Inflammatory macrophage treated with lipopolysaccharide for 1 hour (primary cell): ENCODE measurements around the gene TBCE.
"Not testable (repeated sequence)": the region's sequence is repeated elsewhere in the genome, so short reads cannot be mapped to it uniquely, and the experiment has no call there.

Experiments used
- DNase-seq, 2 donors: peaks; one replicate each; pipeline ENCODE4 v3.0.0-alpha.2; 2020 to 2022

The TBCE gene

DNA sequence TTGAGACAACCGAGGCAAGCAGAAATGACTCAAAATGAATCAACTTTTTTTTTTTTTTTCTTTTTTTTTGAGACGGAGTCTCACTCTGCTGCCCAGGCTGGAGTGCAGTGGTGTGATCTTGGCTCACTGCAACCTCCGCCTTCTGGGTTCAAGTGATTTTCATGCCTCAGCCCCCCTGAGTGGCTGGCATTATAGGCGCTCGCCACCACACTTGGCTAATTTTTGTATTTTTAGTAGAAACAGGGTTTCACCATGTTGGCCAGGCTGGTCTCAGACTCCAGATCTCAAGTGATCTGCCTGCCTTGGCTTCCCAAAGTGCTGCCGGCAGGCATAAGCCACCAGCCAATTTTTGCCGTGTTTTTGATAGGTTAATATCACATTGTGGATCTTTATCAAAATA is 90.6 kb downstream of the TBCE start:
- DNase-seq = not testable (repeated sequence)

- DNase-seq = peak; percentile 67 to 89
These were observed 93.5 kb downstream of the TBCE start for GRCh38 chr1:235460770-235461169.

DNA sequence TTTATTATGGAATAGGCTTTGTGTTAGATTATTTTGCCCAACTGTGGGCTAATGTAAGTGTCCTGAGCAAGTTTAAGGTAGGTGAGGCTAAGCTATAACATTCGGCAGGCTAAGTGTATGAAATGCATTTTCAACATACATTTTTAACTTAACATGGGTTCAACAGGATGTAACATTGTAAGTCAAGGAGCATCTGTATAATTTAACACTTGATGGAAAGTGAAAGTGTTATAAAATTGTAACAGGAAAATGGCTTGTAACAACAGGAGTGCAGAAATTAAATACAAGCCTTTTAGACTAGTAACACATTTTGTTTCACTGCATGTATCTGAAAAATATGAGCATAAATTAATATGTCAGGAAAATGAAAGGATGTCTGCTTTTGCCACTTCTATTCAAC is 94.7 kb downstream of the TBCE start:
- DNase-seq = no peak

DNA sequence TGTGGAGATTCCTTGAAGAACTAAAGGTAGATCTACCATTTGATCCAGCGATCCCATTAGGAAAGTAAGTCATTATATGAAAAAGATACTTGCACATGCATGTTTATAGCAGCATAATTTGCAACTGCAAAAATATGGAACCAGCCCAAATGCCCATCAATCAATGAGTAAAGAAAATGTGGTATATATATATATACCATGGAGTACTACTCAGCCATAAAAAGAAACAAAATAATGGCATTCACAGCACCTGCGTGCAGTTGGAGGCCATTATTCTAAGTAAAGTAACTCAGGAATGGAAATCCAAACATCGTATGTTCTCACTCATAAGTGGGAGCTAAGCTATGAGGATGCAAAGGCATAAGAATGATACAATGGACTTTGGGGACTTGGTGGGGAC is 95.6 kb downstream of the TBCE start:
- DNase-seq = not testable (repeated sequence)

DNA sequence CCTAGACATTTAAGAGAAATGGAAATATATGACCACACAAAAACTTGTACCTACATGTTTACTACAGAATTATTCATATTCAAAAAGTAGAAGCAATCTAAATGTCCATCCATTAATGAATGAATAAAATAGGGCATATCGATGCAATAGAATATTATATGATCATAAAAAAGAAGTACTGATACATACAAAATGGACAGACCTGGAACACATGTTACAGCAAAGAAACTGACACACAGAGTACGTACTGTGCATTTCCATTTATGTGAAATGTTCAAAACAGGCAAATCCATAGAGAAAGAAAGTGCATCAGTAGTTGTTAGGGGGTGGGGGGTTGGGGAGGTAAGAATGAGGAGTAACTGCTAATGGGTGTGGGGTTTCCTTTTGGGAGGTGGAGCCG is 97.8 kb downstream of the TBCE start:
- no peak for DNase-seq

DNA sequence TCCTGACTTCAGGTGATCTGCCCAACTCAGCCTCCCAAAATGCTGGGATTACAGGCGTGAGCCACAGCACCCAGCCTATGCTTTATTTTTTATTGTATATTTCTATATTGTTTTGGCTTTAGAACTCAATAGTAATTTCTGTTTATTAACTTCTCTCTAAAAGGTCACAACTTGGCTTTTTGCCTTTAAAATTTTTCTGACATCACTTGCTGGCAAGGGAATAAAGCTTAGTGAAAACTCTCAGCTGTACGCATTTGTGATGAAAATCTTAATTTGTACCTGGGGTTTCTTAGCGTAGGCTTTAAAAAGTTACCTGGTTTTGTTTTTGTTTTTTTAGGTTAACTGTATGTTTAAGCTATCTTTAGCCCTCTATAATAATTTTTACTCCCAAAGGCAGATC is 100.8 kb downstream of the TBCE start:
- no peak for DNase-seq

DNA sequence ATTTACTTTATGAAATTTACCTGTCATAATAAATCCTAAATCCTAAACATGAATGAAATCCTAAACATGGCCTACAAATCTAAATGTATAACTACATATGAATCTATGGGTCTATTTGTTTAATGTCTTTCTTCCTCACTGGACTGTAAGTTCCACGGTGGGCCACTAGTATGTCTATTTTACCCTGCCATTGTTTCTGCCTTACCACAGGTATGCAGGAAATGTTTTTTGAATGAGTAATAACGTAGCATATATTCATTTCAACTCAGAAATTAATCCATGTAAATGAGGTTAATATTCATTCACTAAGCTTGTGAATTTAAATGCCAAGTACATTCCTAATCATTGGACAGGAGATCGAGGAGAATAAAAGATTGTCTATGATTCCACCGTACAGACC is 101.7 kb downstream of the TBCE start:
- no peak for DNase-seq

DNA sequence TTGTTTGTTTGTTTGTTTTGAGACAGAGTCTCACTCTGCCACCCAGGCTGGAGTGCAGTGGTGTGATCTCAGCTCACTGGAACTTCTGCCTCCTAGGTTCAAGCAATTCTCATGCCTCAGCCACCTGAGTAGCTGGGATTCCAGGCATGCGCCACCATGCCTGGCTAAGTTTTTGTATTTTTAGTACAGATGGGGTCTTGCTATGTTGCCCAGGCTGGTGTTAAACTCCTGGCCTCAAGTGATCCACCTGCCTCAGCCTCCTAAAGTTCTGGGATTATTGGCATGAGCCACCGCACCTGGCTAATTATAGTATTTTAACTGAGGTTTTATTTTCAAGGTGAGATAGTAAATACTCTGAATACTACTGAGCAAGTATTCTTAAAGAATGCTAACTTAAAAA is 102.7 kb downstream of the TBCE start:
- not testable (repeated sequence) for DNase-seq

- DNase-seq = no peak
These were observed 103.7 kb downstream of the TBCE start for GRCh38 chr1:235470741-235471439.

GRCh38 chr1:235473806-235474205 is 106.6 kb downstream of the TBCE start:
- no peak for DNase-seq

GRCh38 chr1:235483090-235483489 is 115.9 kb downstream of the TBCE start:
- DNase-seq = no peak

DNA sequence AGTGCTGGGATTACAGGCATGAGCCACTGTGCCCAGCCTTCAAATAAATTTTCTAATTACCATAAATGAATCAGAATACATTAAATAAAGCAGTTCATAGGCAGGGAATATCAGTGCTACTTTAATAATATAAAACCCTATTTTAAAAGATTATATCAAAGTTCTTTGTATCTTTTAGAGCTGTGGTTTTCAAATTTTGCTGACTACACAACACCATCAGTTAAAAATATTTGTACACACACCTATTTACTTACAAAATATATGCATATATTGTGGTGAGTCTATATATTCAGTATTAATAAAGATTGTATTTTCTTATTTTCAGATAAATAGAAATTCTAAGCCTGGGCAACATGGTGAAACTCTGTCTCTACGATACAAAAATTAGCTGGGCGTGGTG is 118.3 kb downstream of the TBCE start:
- DNase-seq = no peak

DNA sequence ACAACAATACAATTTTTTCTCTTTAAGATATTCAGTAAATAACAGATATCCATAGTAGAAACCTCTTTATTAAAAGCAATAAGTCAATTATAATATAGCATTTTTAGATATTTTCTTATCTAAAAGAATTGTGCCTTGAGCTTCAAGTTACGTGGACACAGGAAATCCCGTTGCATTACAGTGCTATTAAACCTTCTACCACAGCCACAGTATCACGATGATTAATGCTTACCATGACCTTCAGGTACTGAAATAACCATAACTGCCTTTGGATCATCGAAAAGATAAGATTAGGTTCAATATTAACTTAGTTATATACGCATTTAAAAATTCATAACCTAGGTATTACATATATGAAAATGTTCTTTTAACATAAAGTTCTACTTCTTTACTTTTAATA is 119.1 kb downstream of the TBCE start:
- DNase-seq = no peak

- DNase-seq = no peak
These were observed 124.4 kb downstream of the TBCE start for GRCh38 chr1:235491644-235492043.

DNA sequence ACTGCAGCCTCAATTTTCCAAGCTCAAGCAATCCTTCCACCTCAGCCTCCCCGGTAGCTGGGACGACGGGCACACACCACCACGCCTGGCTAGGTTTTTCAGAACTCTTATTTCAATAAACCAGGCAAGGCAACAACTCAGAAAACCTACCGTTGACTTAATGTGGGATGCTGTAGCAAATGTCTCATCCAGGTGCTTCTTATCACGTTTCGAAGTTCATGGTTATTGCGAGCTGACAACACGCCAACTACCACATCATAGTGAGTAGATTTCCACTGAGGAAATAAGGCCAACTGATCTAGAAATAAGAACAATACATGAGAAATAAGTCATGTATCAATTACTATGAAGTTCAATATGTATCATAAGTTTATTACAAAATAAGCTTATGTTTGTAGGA is 127.3 kb downstream of the TBCE start:
- no peak for DNase-seq

- DNase-seq = no peak
These were observed 127.8 kb downstream of the TBCE start for GRCh38 chr1:235495030-235495429.

- no peak for DNase-seq
These were observed 128.3 kb downstream of the TBCE start for GRCh38 chr1:235495551-235495950.

GRCh38 chr1:235500971-235501540 is 133.8 kb downstream of the TBCE start:
- DNase-seq = no peak
